IMR-90 (cell line): ENCODE data around the gene ZNHIT2. TPM values are rescaled to one million over a fixed set of nuclear protein-coding genes. Genes with fewer than 3 reads are reported as not detected.
A peak's percentile ranks its signal among the peaks of the same experiment; 100 is the strongest.

Experiments used
- ATAC-seq: fragments of 200-7000 bp; cut with Tn5 transposase; 2 replicates; pipeline ENCODE4 v1.9.1; 2020; ENCODE audit warnings: low read depth, mild to moderate bottlenecking, moderate library complexity
- BruUV-seq: library from RNA; stranded (reverse); fragments of 400-500 nt; replicated peaks from 2 replicates; lab custom pipeline; 2021; lab: Mats Ljungman, UMichigan
- CTCF ChIA-PET: fragments of 300-600 bp; formaldehyde crosslinking; extraction: SDS; loops from one replicate; lab custom pipeline; 2021; ENCODE audit warnings: antibody characterized with exemption; lab: Yijun Ruan, JAX
- POLR2A ChIA-PET: fragments of 300-600 bp; sonication (Branson Sonifier 250); formaldehyde crosslinking; loops from one replicate; lab custom pipeline; 2022; ENCODE audit warnings: antibody characterized with exemption; ENCODE audit not compliant: unreplicated experiment; lab: Charles Lee
- DNase-seq: peaks from one replicate; pipeline ENCODE4 v3.0.0; 2013
- H2AFZ ChIP-seq: replicated peaks from 2 replicates; pipeline ENCODE3; 2013; ENCODE audit warnings: low read length, mild to moderate bottlenecking; ENCODE audit not compliant: poor library complexity
- H2AK5ac ChIP-seq: 2 replicates; pipeline ENCODE4 v1.6.1; 2013; ENCODE audit warnings: low read depth, low read length, inconsistent platforms
- H2AK9ac ChIP-seq: replicated peaks from 2 replicates; pipeline ENCODE3; 2013; ENCODE audit warnings: mild to moderate bottlenecking, low read depth, low read length, moderate library complexity; ENCODE audit not compliant: poor library complexity
- H2BK120ac ChIP-seq: 2 replicates; pipeline ENCODE4 v1.6.1; 2013; ENCODE audit warnings: low read depth, low read length, inconsistent platforms
- H2BK15ac ChIP-seq: 3 replicates; pipeline ENCODE4 v1.6.1; 2013; ENCODE audit warnings: low read depth, low read length, inconsistent platforms
- H2BK20ac ChIP-seq: 2 replicates; pipeline ENCODE4 v1.6.1; 2013; ENCODE audit warnings: low read depth, mild to moderate bottlenecking, inconsistent platforms, low read length, moderate library complexity
- H2BK5ac ChIP-seq: 2 replicates; pipeline ENCODE4 v1.6.1; 2013; ENCODE audit warnings: mild to moderate bottlenecking, low read depth, low read length, inconsistent platforms; ENCODE audit not compliant: poor library complexity, severe bottlenecking
- H3K14ac ChIP-seq: replicated peaks from 2 replicates; pipeline ENCODE4 v1.6.1; 2013; ENCODE audit warnings: low read depth, low read length, inconsistent platforms
- H3K18ac ChIP-seq: 2 replicates; pipeline ENCODE4 v1.6.1; 2013; ENCODE audit warnings: low read depth, low read length, control low read depth
- H3K23ac ChIP-seq: 2 replicates; pipeline ENCODE4 v1.6.1; 2013; ENCODE audit warnings: low read depth, low read length, inconsistent platforms
- H3K27ac ChIP-seq: 2 replicates; pipeline ENCODE4 v1.5.1; 2013; ENCODE audit warnings: mild to moderate bottlenecking, control low read depth, low read length; ENCODE audit not compliant: insufficient read depth
- H3K27me3 ChIP-seq: 2 replicates; pipeline ENCODE4 v1.6.1; 2013; ENCODE audit warnings: low read length; ENCODE audit not compliant: control insufficient read depth, insufficient read depth
- H3K36me3 ChIP-seq: 2 replicates; pipeline ENCODE4 v1.6.1; 2013; ENCODE audit warnings: low read length, mixed read lengths; ENCODE audit not compliant: control insufficient read depth, insufficient read depth
- H3K4ac ChIP-seq: 2 replicates; pipeline ENCODE4 v1.6.1; 2013; ENCODE audit warnings: low read depth, low read length, inconsistent platforms
- H3K4me1 ChIP-seq: 2 replicates; pipeline ENCODE4 v1.6.1; 2013; ENCODE audit warnings: low read length, mixed read lengths; ENCODE audit not compliant: control insufficient read depth, insufficient read depth
- H3K4me2 ChIP-seq: 2 replicates; pipeline ENCODE4 v1.6.1; 2013; ENCODE audit warnings: low read depth, mild to moderate bottlenecking, control low read depth, low read length, moderate library complexity
- H3K4me3 ChIP-seq: 2 replicates; pipeline ENCODE4 v1.5.1; 2013; ENCODE audit warnings: low read depth, mild to moderate bottlenecking, control low read depth, low read length, moderate library complexity; ENCODE audit not compliant: insufficient read depth
- H3K56ac ChIP-seq: 2 replicates; pipeline ENCODE4 v1.6.1; 2013; ENCODE audit warnings: low read length, inconsistent platforms; ENCODE audit not compliant: insufficient read depth; ENCODE audit errors: extremely low read depth
- H3K79me1 ChIP-seq, 2 experiments: 2 replicates each; pipeline ENCODE4 v1.6.1; 2013; ENCODE audit warnings: low read length in 2 of 2, inconsistent platforms in 1 of 2, low read depth in 1 of 2
- H3K9ac ChIP-seq: 2 replicates; pipeline ENCODE4 v1.6.1; 2013; ENCODE audit warnings: low read depth, low read length, control low read depth
- H3K9me1 ChIP-seq: 2 replicates; pipeline ENCODE4 v1.6.1; 2013; ENCODE audit warnings: low read length, inconsistent platforms; ENCODE audit not compliant: insufficient read depth
- H3K9me3 ChIP-seq: 2 replicates; pipeline ENCODE4 v1.6.1; 2013; ENCODE audit warnings: low read length; ENCODE audit not compliant: control insufficient read depth, insufficient read depth
- H4K20me1 ChIP-seq: 2 replicates; pipeline ENCODE4 v1.6.1; 2013; ENCODE audit warnings: low read length, inconsistent platforms; ENCODE audit not compliant: insufficient read depth
- H4K5ac ChIP-seq: 2 replicates; pipeline ENCODE4 v1.6.1; 2013; ENCODE audit warnings: mild to moderate bottlenecking, low read depth, low read length, control low read depth
- H4K8ac ChIP-seq, 2 experiments: 2 replicates each; pipeline ENCODE4 v1.6.1; 2013; ENCODE audit warnings: low read depth in 2 of 2, low read length in 2 of 2, control low read depth in 1 of 2, inconsistent platforms in 1 of 2
- H4K91ac ChIP-seq: 2 replicates; pipeline ENCODE4 v1.6.1; 2013; ENCODE audit warnings: low read depth, low read length, inconsistent platforms; ENCODE audit not compliant: insufficient read depth
- BHLHE40 ChIP-seq: fragments of 150-350 bp; IDR thresholded peaks from 2 replicates; pipeline ENCODE4 v1.6.1; 2016; ENCODE audit warnings: mild to moderate bottlenecking, low read depth, low read length
- CEBPB ChIP-seq: IDR thresholded peaks from 2 replicates; pipeline ENCODE4 v1.6.1; 2012; ENCODE audit warnings: low read depth, low read length, improper control_type of control experiment
- CHD1 ChIP-seq: IDR thresholded peaks from 2 replicates; pipeline ENCODE4 v1.6.1; 2012; ENCODE audit warnings: low read depth, low read length, improper control_type of control experiment
- FOS ChIP-seq: fragments of 150-350 bp; IDR thresholded peaks from 2 replicates; pipeline ENCODE4 v1.6.1; 2016; ENCODE audit warnings: low read depth, low read length
- MAFK ChIP-seq: IDR thresholded peaks from 2 replicates; pipeline ENCODE4 v1.6.1; 2012; ENCODE audit warnings: low read depth, low read length, improper control_type of control experiment
- MAZ ChIP-seq: IDR thresholded peaks from 2 replicates; pipeline ENCODE4 v1.6.1; 2012; ENCODE audit warnings: low read depth, mild to moderate bottlenecking, low read length, improper control_type of control experiment, moderate library complexity, borderline replicate concordance
- NFE2L2 ChIP-seq: fragments of 150-350 bp; IDR thresholded peaks from 2 replicates; pipeline ENCODE4 v1.6.1; 2016; ENCODE audit warnings: low read depth, mild to moderate bottlenecking, low read length
- RAD21 ChIP-seq: IDR thresholded peaks from 2 replicates; pipeline ENCODE4 v1.6.1; 2012; ENCODE audit warnings: low read length, improper control_type of control experiment
- RCOR1 ChIP-seq: IDR thresholded peaks from 2 replicates; pipeline ENCODE4 v1.6.1; 2012; ENCODE audit warnings: mild to moderate bottlenecking, low read length, improper control_type of control experiment; ENCODE audit not compliant: insufficient replicate concordance
- RFX5 ChIP-seq: IDR thresholded peaks from 2 replicates; pipeline ENCODE4 v1.8.0; 2012; ENCODE audit warnings: low read depth, mild to moderate bottlenecking, low read length, moderate library complexity
- WGBS, 2 experiments: methylation state at CpG; one replicate each; pipeline versions ENCODE4 v1.1.5 to v1.1.7; 2013; ENCODE audit warnings: missing lambda C conversion rate in 2 of 2; ENCODE audit not compliant: insufficient read length in 1 of 2; ENCODE audit errors: extremely low coverage in 2 of 2; 5-methylcytosine and 5-hydroxymethylcytosine counted together
- dilution Hi-C: fragments of 300-500 bp; cut with HindIII; formaldehyde crosslinking; loops from one replicate; pipeline ENCODE4 v1.14.3; 2018; ENCODE audit warnings: low sequenced_read_pairs; ENCODE audit not compliant: unreplicated experiment
- in situ Hi-C: fragments of 300-500 bp; cut with MboI; formaldehyde crosslinking; loops from 3 replicates; pipeline ENCODE4 v1.14.3; 2019; ENCODE audit warnings: low sequenced_read_pairs, inconsistent platforms, mixed read lengths
- intact Hi-C: fragments of 100-400 bp; cut with micrococcal nuclease; formaldehyde crosslinking; loops from 2 replicates; pipeline ENCODE4 v1.10.0; 2022
- polyA plus RNA-seq, 3 experiments: library from polyadenylated mRNA; depleted of rRNA; stranded (reverse); fragments of >200 nt; gene quantifications; 2 replicates each; pipeline ENCODE4 v1.2.3, GENCODE V29; 2012; ENCODE audit warnings: low replicate concordance in 1 of 3
- total RNA-seq: library from RNA; depleted of rRNA; stranded (reverse); fragments of >200 nt; gene quantifications from 2 replicates; pipeline ENCODE4 v1.2.3, GENCODE V29; 2012
- TF ChIP-seq, protein P1 (sequence below): conservative IDR thresholded peaks from 2 replicates; pipeline ENCODE4 v1.5.1; 2012; ENCODE audit warnings: mild to moderate bottlenecking, low read depth, low read length, improper control_type of control experiment
- TF ChIP-seq, protein P2 (sequence below): fragments of 150-350 bp; IDR thresholded peaks from 2 replicates; pipeline ENCODE4 v1.6.1; 2016; ENCODE audit warnings: low read depth, mild to moderate bottlenecking, low read length, moderate library complexity, borderline replicate concordance
- TF ChIP-seq, protein P3 (sequence below): fragments of 150-350 bp; IDR thresholded peaks from 2 replicates; pipeline ENCODE4 v1.6.1; 2017; ENCODE audit warnings: mild to moderate bottlenecking, antibody characterized with exemption, low read length, low read depth

ZNHIT2 gene
- total and polyA plus RNA-seq, 2 of the 4 experiments (the other 2 are of a cell fraction), result 3.9 to 5.9 TPM

DNA sequence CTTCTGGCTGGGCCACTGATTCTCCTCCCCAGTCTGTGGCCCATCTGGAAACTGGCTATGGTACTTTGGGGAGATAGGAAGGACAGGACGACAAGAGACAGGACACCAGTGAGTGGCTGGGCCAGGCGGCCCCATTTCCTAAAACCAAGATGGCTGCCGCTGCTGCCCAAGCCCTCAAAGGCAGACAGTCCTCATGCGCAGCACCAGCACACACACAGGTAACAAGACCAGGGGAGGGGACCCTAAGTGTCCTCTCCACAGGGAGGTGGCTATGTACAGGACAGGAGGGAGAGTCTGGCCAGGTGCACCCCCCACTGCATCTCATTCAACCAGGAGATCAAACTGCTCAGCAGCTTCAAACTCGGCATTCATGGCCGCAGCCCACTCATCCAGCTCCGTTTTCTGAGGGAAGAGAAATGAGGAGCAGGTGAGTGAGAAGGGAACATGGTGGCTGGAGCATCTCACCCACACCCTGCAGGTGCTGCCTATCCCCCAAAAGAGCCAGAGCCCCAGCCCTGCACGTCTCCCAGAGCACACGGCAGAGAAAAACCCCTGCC is 38.6 kb downstream of the ZNHIT2 start:
- Histone ChIP-seq H3K9me3 (no peaks in the 10 kb centered on the region), H2BK20ac (no peak overlapping the region), H3K9me1 (no peaks in the 10 kb centered on the region; the same call in 1 of the 2 replicates), H3K4me1 (no peaks in the 10 kb centered on the region), H3K4me3 (no peak overlapping the region), H4K20me1 (no peaks in the 10 kb centered on the region), H2AFZ (peak overlapping the region; percentile 51), H3K4ac (no peak overlapping the region), H3K56ac (no peak overlapping the region), H3K18ac (no peak overlapping the region), H3K36me3 (peaks cover 2% of the 10 kb centered on the region), H2AK9ac (no peak overlapping the region), H3K9ac (no peak overlapping the region), H4K8ac (no peak overlapping the region), H3K14ac (no peak overlapping the region), H3K4me2 (no peak overlapping the region), H2BK120ac (no peak overlapping the region), H3K27me3 (no peaks in the 10 kb centered on the region), H3K23ac (no peak overlapping the region), H3K79me1 (peaks cover 34 to 56% of the 10 kb centered on the region in 2 experiments), H2BK5ac (no peak overlapping the region), H2BK15ac (no peak overlapping the region), H2AK5ac (no peak overlapping the region), H4K91ac (no peak overlapping the region), H3K27ac (no peak overlapping the region), H4K5ac (no peak overlapping the region)
- BruUV-seq, result no TSS peak
- intact Hi-C loops, result no loop called here
- ChIA-PET CTCF (no interaction called here), POLR2A (no interaction called here)
- no peak for ATAC-seq
- in situ Hi-C loops, result no loop called here
- no CpG with 5 or more reads among the region's 9 CpGs for WGBS, 2 experiments
- DNase-seq, result no peak
- dilution Hi-C loops, result no loop called here
- no peak for TF ChIP-seq BHLHE40
- TF ChIP-seq RAD21, result no peak
- TF ChIP-seq FOS, result no peak
- TF ChIP-seq, protein P1, sequence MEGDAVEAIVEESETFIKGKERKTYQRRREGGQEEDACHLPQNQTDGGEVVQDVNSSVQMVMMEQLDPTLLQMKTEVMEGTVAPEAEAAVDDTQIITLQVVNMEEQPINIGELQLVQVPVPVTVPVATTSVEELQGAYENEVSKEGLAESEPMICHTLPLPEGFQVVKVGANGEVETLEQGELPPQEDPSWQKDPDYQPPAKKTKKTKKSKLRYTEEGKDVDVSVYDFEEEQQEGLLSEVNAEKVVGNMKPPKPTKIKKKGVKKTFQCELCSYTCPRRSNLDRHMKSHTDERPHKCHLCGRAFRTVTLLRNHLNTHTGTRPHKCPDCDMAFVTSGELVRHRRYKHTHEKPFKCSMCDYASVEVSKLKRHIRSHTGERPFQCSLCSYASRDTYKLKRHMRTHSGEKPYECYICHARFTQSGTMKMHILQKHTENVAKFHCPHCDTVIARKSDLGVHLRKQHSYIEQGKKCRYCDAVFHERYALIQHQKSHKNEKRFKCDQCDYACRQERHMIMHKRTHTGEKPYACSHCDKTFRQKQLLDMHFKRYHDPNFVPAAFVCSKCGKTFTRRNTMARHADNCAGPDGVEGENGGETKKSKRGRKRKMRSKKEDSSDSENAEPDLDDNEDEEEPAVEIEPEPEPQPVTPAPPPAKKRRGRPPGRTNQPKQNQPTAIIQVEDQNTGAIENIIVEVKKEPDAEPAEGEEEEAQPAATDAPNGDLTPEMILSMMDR, result no peak
- TF ChIP-seq, protein P2, sequence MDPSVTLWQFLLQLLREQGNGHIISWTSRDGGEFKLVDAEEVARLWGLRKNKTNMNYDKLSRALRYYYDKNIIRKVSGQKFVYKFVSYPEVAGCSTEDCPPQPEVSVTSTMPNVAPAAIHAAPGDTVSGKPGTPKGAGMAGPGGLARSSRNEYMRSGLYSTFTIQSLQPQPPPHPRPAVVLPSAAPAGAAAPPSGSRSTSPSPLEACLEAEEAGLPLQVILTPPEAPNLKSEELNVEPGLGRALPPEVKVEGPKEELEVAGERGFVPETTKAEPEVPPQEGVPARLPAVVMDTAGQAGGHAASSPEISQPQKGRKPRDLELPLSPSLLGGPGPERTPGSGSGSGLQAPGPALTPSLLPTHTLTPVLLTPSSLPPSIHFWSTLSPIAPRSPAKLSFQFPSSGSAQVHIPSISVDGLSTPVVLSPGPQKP, result no peak
- TF ChIP-seq, protein P3, sequence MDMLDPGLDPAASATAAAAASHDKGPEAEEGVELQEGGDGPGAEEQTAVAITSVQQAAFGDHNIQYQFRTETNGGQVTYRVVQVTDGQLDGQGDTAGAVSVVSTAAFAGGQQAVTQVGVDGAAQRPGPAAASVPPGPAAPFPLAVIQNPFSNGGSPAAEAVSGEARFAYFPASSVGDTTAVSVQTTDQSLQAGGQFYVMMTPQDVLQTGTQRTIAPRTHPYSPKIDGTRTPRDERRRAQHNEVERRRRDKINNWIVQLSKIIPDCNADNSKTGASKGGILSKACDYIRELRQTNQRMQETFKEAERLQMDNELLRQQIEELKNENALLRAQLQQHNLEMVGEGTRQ, result no peak
- TF ChIP-seq MAZ, result no peak
- no peak for TF ChIP-seq RFX5
- no peak for TF ChIP-seq MAFK
- no peak for TF ChIP-seq RCOR1
- TF ChIP-seq CHD1, result no peak
- TF ChIP-seq CEBPB, result no peak
- no peak for TF ChIP-seq NFE2L2
